Cardiac muscle cell (in vitro differentiated cells and primary cell): ENCODE measurements around the gene SH2D1B. TPM values are rescaled to one million over a fixed set of nuclear protein-coding genes. Genes with fewer than 3 reads are reported as not detected.

ENCODE experiments used
- DNase-seq, 2 donors: peaks; one replicate each; pipeline versions ENCODE4 v3.0.0 to v3.0.0-alpha.2; 2010 to 2017; ENCODE audit warnings: low read depth in 1 of 2, low spot score in 1 of 2
- H3K27ac ChIP-seq: fragments of 200-600 bp; sonication (generic); 2 replicates; pipeline ENCODE4 v1.5.1; 2016
- H3K27me3 ChIP-seq: fragments of 200-600 bp; sonication (generic); 2 replicates; pipeline ENCODE4 v1.6.0; 2016; ENCODE audit warnings: control low read depth
- H3K36me3 ChIP-seq: fragments of 200-600 bp; sonication (generic); 2 replicates; pipeline ENCODE4 v1.5.1; 2016; ENCODE audit warnings: control low read depth
- H3K4me1 ChIP-seq: fragments of 200-600 bp; sonication (generic); 2 replicates; pipeline ENCODE4 v1.8.1; 2017; ENCODE audit warnings: low read depth, mild to moderate bottlenecking, mixed run types
- H3K4me3 ChIP-seq: fragments of 200-600 bp; sonication (generic); 2 replicates; pipeline ENCODE4 v1.5.1; 2016; ENCODE audit warnings: mild to moderate bottlenecking
- H3K9me3 ChIP-seq: fragments of 200-600 bp; sonication (generic); 2 replicates; pipeline ENCODE4 v1.5.1; 2017; ENCODE audit warnings: low read depth, mild to moderate bottlenecking, control low read depth
- CTCF ChIP-seq: IDR thresholded peaks from 2 replicates; pipeline ENCODE4 v1.5.1; 2012; ENCODE audit warnings: low read depth, mild to moderate bottlenecking, low read length
- polyA plus RNA-seq: library from polyadenylated mRNA; unstranded; fragments of >200 nt; fragmentation: Nextera tagmentation; extraction: Ambion mirVana; gene quantifications from 2 replicates; pipeline ENCODE4 v1.2.1, GENCODE V29; 2016
- total RNA-seq: library from RNA; depleted of rRNA; stranded (reverse); fragments of >200 nt; gene quantifications from 2 replicates; pipeline ENCODE4 v1.2.3, GENCODE V29; 2016

The SH2D1B gene
- total and polyA plus RNA-seq, 2 experiments from 2014 or later: 0.06 to 0.26 TPM

GRCh38 chr1:162381941-162382750 lies 29.8 kb downstream of the SH2D1B start:
- no peak overlapping the region for H3K4me3 ChIP-seq
- no peak for TF ChIP-seq CTCF
- no peaks in the 10 kb centered on the region for H3K9me3 ChIP-seq
- no peaks in the 10 kb centered on the region for H3K36me3 ChIP-seq
- no peaks in the 10 kb centered on the region for H3K27me3 ChIP-seq
- no peak for DNase-seq
- H3K27ac ChIP-seq: no peak overlapping the region
- H3K4me1 ChIP-seq: peaks cover 6% of the 10 kb centered on the region

GRCh38 chr1:162381383-162381782 lies 30.6 kb downstream of the SH2D1B start, which contains the start of gene C1orf226:
Gene C1orf226, plus strand, starts transcription at chr1:162381728. Its CDS starts 174 bp downstream, at chr1:162381902.
- no peaks in the 10 kb centered on the region for H3K36me3 ChIP-seq
- no peaks in the 10 kb centered on the region for H3K9me3 ChIP-seq
- H3K27ac ChIP-seq: no peak within 1 kb of the TSS
- DNase-seq: no peak
- peaks cover 6% of the 10 kb centered on the region for H3K4me1 ChIP-seq
- no peaks in the 10 kb centered on the region for H3K27me3 ChIP-seq
- no peak for TF ChIP-seq CTCF
- H3K4me3 ChIP-seq: no peak within 1 kb of the TSS

GRCh38 chr1:162380061-162380846 lies 31.7 kb downstream of the SH2D1B start:
- no peak overlapping the region for H3K4me3 ChIP-seq
- H3K4me1 ChIP-seq: peaks cover 6% of the 10 kb centered on the region
- DNase-seq: no peak
- H3K27me3 ChIP-seq: no peaks in the 10 kb centered on the region
- no peak for TF ChIP-seq CTCF
- H3K9me3 ChIP-seq: no peaks in the 10 kb centered on the region
- H3K27ac ChIP-seq: no peak overlapping the region
- no peaks in the 10 kb centered on the region for H3K36me3 ChIP-seq

- TF ChIP-seq CTCF: no peak
- no peak for DNase-seq
- Histone ChIP-seq H3K4me3 (no peak within 1 kb of the TSS), H3K4me1 (peaks cover 9% of the 10 kb centered on the region), H3K36me3 (no peaks in the 10 kb centered on the region), H3K9me3 (no peaks in the 10 kb centered on the region), H3K27me3 (no peaks in the 10 kb centered on the region), H3K27ac (no peak within 1 kb of the TSS)
Observed at GRCh38 chr1:162376691-162377090, 35.2 kb downstream of the SH2D1B start, which contains the start of gene SPATA46. Gene SPATA46, minus strand, starts transcription at chr1:162376854. Its CDS starts 64 bp downstream, at chr1:162376790.

- no peaks in the 10 kb centered on the region for H3K27me3 ChIP-seq
- H3K27ac ChIP-seq: no peak overlapping the region
- peaks cover 9% of the 10 kb centered on the region for H3K4me1 ChIP-seq
- no peak overlapping the region for H3K4me3 ChIP-seq
- no peak for DNase-seq
- no peak for TF ChIP-seq CTCF
- H3K36me3 ChIP-seq: no peaks in the 10 kb centered on the region
- no peaks in the 10 kb centered on the region for H3K9me3 ChIP-seq
Observed at GRCh38 chr1:162375463-162375862, 36.5 kb downstream of the SH2D1B start.
